Heart right ventricle (tissue), 16 donors: ENCODE data around the gene CHST3. TPM values are rescaled to one million over a fixed set of nuclear protein-coding genes. Genes with fewer than 3 reads are reported as not detected.

Experiments
- ATAC-seq, 8 donors: fragments of 200-7000 bp; cut with Tn5 transposase; one replicate each; pipeline ENCODE4 v1.9.1; 2020; ENCODE audit warnings: mild to moderate bottlenecking in 8 of 8, moderate library complexity in 8 of 8, moderate number of reproducible peaks in 1 of 8
- DNase-seq, 2 donors: peaks; one replicate each; pipeline ENCODE4 v3.0.0-alpha.2; 2020
- H3K27ac ChIP-seq, 10 donors: fragments of 200-600 bp; sonication (generic) in 2 of 10; one replicate each; pipeline versions ENCODE4 v1.5.0 to v1.8.0; 2020 to 2022; ENCODE audit warnings: mild to moderate bottlenecking in 3 of 10
- H3K27me3 ChIP-seq, 7 donors: fragments of 200-600 bp; one replicate each; pipeline ENCODE4 v1.8.0; 2021 to 2022; ENCODE audit warnings: mild to moderate bottlenecking in 2 of 7
- H3K36me3 ChIP-seq, 9 donors: fragments of 200-600 bp; sonication (generic) in 1 of 9; one replicate each; pipeline versions ENCODE4 v1.5.0 to v1.8.0; 2020 to 2022; ENCODE audit warnings: mild to moderate bottlenecking in 2 of 9
- H3K4me1 ChIP-seq, 9 donors: fragments of 200-600 bp; sonication (generic) in 1 of 9; one replicate each; pipeline versions ENCODE4 v1.5.0 to v1.8.0; 2020 to 2022; ENCODE audit warnings: mild to moderate bottlenecking in 4 of 9
- H3K4me3 ChIP-seq, 10 donors: fragments of 200-600 bp; sonication (generic) in 2 of 10; one replicate each; pipeline versions ENCODE4 v1.5.0 to v1.8.0; 2020 to 2022; ENCODE audit warnings: mild to moderate bottlenecking in 7 of 10, moderate library complexity in 2 of 10
- H3K9me3 ChIP-seq, 11 donors: fragments of 200-600 bp in 10 of 11; sonication (generic) in 2 of 11; one replicate each; pipeline versions ENCODE4 v1.5.0 to v1.8.0; 2013 to 2022; ENCODE audit warnings: mild to moderate bottlenecking in 2 of 11, control low read depth in 1 of 11, moderate library complexity in 1 of 11
- CTCF ChIP-seq, 9 donors: fragments of 200-600 bp; sonication (generic) in 2 of 9; IDR thresholded peaks; one replicate each; pipeline versions ENCODE4 v1.5.0 to v1.8.0; 2021 to 2022; ENCODE audit warnings: antibody characterized with exemption in 9 of 9, mild to moderate bottlenecking in 5 of 9, moderate library complexity in 1 of 9
- WGBS, 2 donors: extraction: QIAGEN DNeasy Blood & Tissue Kit; methylation state at CpG; one replicate each; pipeline ENCODE4 v1.1.7; 2013; ENCODE audit warnings: inconsistent platforms in 1 of 2; 5-methylcytosine and 5-hydroxymethylcytosine counted together
- intact Hi-C, 10 donors: fragments of 100-400 bp; cut with DNase I; formaldehyde crosslinking; loops; one replicate each; pipeline versions ENCODE4 v1.11.1 to v1.14.2; 2022
- polyA plus RNA-seq, 2 donors: library from polyadenylated mRNA; stranded (reverse); fragments of 200-250 nt; gene quantifications; one replicate each; pipeline ENCODE4 v1.2.3, GENCODE V29; 2013
- total RNA-seq, 10 donors: library from RNA; stranded (reverse); fragmentation: NEBNext Ultra II Directional in 3 of 10; extraction: Animal tissue kit (Norgen Biotek cat#: 25700) in 3 of 10; gene quantifications; one replicate each; pipeline versions ENCODE4 v1.2.1 to v1.2.4, GENCODE V29; 2021 to 2023
- donor health status: Arrhythmogenic right ventricular cardiomyopathy.
- donor health status: ischemic (EF 13 %, LVEDD 7.1; RV severe dilation, severe dysfunction).
- donor health status: healthy with polysubstance abuse.
- donor health status: DM: no; HTN: yes; CAD: no.
- donor health status: DM: no; HTN: no; CAD: no.
- donor health status: ischemic (EF 25% LVEDD 6.9; RV normal size, moderate dysfunction).
- donor health status: ischemic (EF 25% LVEDD 5.7; RV mildly dilated, moderate dysfunction).
- donor health status: healthy.
- donor health status: DM: yes; HTN: yes; CAD: no.
- donor health status: Ischemic cardiomyopathy.
- donor health status: ischemic (EF 35%, LVEDD 5.7; RV mildly dilated, moderate dysfunction).
- donor health status: nonischemic (EF 11% LVEDD 7.7; RV severe dilation, severe dysfunction).
- donor health status: DM: yes; HTN: yes; CAD: no.
- donor health status: PGD.
- donor health status: ischemic (EF 29% LVEDD 5.4; RV normal size, mild dysfunction).
- donor health status: nonischemic (EF 23%, LVEDD 6.1; RV moderate dilation, normal function).

CHST3 gene
- total and polyA plus RNA-seq, 12 donors = 6.3 to 28.7 (median 20.5) TPM

- DNase-seq (no peak), ATAC-seq (no peak)
- intact Hi-C loops = no loop called here
- Histone ChIP-seq H3K4me3 (no peak overlapping the region), H3K36me3 (no peaks in the 10 kb centered on the region), H3K9me3 (peaks cover 0 to 5% (median 0%) of the 10 kb centered on the region in 11 donors), H3K27me3 (no peaks in the 10 kb centered on the region), H3K27ac (no peak overlapping the region), H3K4me1 (peaks cover 0 to 12% (median 0%) of the 10 kb centered on the region in 9 donors)
- TF ChIP-seq CTCF (IDR thresholded peaks at IDR 0.05) = no peak
- WGBS, 2 donors = 80 to 91% methylated on average over 4 of the region's 4 CpGs
Observed at GRCh38 chr10:71927159-71927558, 37.0 kb upstream of the CHST3 start.

GRCh38 chr10:71927776-71928592 is 36.2 kb upstream of the CHST3 start:
- ATAC-seq = no peak
- H3K4me1 ChIP-seq = peaks cover 0 to 5% (median 0%) of the 10 kb centered on the region in 9 donors
- H3K27ac ChIP-seq = no peak overlapping the region
- DNase-seq = no peak
- H3K36me3 ChIP-seq = no peaks in the 10 kb centered on the region
- WGBS, 2 donors = 79 to 85% methylated on average over 5 of the region's 5 CpGs
- peaks cover 0 to 13% (median 4%) of the 10 kb centered on the region in 11 donors for H3K9me3 ChIP-seq
- H3K27me3 ChIP-seq = no peaks in the 10 kb centered on the region
- no peak for TF ChIP-seq CTCF (IDR thresholded peaks at IDR 0.05)
- intact Hi-C loops = no loop called here
- H3K4me3 ChIP-seq = no peak overlapping the region

- no peaks in the 10 kb centered on the region for H3K4me1 ChIP-seq
- H3K9me3 ChIP-seq = peaks cover 0 to 21% (median 4%) of the 10 kb centered on the region in 11 donors
- intact Hi-C loops = no loop called here
- ATAC-seq (no peak), DNase-seq (no peak)
- 86 to 93% methylated on average over 1 of the region's 1 CpG for WGBS, 2 donors
- no peak overlapping the region for H3K27ac ChIP-seq
- no peak overlapping the region for H3K4me3 ChIP-seq
- no peak for TF ChIP-seq CTCF (IDR thresholded peaks at IDR 0.05)
- no peaks in the 10 kb centered on the region for H3K27me3 ChIP-seq
- no peaks in the 10 kb centered on the region for H3K36me3 ChIP-seq
Observed at GRCh38 chr10:71931295-71931694, 32.9 kb upstream of the CHST3 start.

- Histone ChIP-seq H3K36me3 (no peaks in the 10 kb centered on the region), H3K27ac (no peak overlapping the region), H3K9me3 (peaks cover 0 to 21% (median 4%) of the 10 kb centered on the region in 11 donors), H3K4me1 (no peaks in the 10 kb centered on the region), H3K4me3 (no peak overlapping the region), H3K27me3 (no peaks in the 10 kb centered on the region)
- no peak for TF ChIP-seq CTCF (IDR thresholded peaks at IDR 0.05)
- DNase-seq (no peak), ATAC-seq (no peak)
- intact Hi-C loops = no loop called here
- 93 to 94% methylated on average over 1 of the region's 1 CpG for WGBS, 2 donors
Observed at GRCh38 chr10:71933651-71934050, 30.5 kb upstream of the CHST3 start.
